Testis (tissue), 2 donors: ENCODE results near the gene COPB2.

Source experiments
- POLR2A ChIP-seq: fragments of 450-650 bp; IDR thresholded peaks from one replicate; pipeline ENCODE4 v1.6.1; 2017; ENCODE audit warnings: antibody characterized with exemption, mild to moderate bottlenecking, moderate library complexity
- TF ChIP-seq, protein P1 (sequence below), 3 experiments: fragments of 450-650 bp in 2 of 3; fragments of 200-600 bp in 1 of 3; sonication (generic) in 1 of 3; IDR thresholded peaks; one replicate each; pipeline ENCODE4 v1.5.1; 2016 to 2019; ENCODE audit warnings: antibody characterized with exemption in 3 of 3, mild to moderate bottlenecking in 2 of 3, moderate library complexity in 1 of 3

DNA sequence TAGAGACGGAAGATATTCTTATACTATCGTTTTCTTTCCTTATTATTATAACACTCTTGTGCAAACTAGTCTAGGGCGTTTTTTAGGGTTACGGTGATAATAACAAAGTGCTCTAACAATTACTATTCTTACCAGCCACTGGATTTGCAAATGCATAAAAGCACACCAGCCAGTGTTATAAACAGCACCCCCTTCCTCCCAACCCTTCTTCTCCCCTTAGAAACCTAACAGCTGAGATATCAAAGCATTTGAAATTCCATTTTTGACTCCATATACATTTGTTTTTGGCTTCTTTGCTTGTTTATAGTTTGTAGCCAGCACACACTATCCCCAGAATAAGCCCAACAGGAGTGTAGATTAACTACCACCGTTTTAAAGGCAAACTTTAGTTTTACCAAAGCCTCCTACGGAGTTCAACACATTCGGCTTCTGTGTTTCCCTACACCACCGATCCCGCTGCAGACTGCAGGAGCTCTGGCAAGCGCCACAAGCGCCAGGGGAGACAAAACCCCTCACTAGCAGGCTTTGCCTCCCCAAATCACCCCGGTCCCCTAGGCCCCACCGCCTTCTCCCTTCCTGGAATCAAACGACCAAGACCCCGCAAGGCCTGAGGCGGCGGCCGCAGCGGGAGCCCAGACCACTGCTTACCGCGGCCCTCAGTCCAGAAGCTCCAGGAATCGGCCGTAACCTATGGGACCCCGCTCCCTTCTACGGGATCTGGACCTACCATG, 461 bp downstream of the COPB2 start:
- TF ChIP-seq POLR2A = no peak
- TF ChIP-seq, protein P1, sequence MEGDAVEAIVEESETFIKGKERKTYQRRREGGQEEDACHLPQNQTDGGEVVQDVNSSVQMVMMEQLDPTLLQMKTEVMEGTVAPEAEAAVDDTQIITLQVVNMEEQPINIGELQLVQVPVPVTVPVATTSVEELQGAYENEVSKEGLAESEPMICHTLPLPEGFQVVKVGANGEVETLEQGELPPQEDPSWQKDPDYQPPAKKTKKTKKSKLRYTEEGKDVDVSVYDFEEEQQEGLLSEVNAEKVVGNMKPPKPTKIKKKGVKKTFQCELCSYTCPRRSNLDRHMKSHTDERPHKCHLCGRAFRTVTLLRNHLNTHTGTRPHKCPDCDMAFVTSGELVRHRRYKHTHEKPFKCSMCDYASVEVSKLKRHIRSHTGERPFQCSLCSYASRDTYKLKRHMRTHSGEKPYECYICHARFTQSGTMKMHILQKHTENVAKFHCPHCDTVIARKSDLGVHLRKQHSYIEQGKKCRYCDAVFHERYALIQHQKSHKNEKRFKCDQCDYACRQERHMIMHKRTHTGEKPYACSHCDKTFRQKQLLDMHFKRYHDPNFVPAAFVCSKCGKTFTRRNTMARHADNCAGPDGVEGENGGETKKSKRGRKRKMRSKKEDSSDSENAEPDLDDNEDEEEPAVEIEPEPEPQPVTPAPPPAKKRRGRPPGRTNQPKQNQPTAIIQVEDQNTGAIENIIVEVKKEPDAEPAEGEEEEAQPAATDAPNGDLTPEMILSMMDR (IDR thresholded peaks at IDR 0.05) = no peak
